Smooth muscle cell (in vitro differentiated cells): Measurements from ENCODE around the gene SESTD1. TPM values are rescaled to one million over a fixed set of nuclear protein-coding genes. Genes with fewer than 3 reads are reported as not detected.

Experiments used
- DNase-seq: peaks from one replicate; lab custom pipeline; 2025; ENCODE audit not compliant: unreplicated experiment; lab: John Stamatoyannopoulos, UW
- H2AFZ ChIP-seq: fragments of 200-600 bp; sonication (generic); 2 replicates; pipeline ENCODE4 v1.6.0; 2016; ENCODE audit warnings: antibody characterized with exemption, low read depth, mild to moderate bottlenecking
- H3F3A ChIP-seq: fragments of 200-600 bp; sonication (generic); 2 replicates; pipeline ENCODE4 v1.6.0; 2017; ENCODE audit warnings: antibody characterized with exemption, low read depth
- H3K27ac ChIP-seq: fragments of 200-600 bp; sonication (generic); 2 replicates; pipeline ENCODE4 v1.5.1; 2016; ENCODE audit warnings: low read depth, mild to moderate bottlenecking
- H3K27me3 ChIP-seq: fragments of 200-600 bp; sonication (generic); 2 replicates; pipeline ENCODE4 v1.6.1; 2016; ENCODE audit warnings: low read depth, mild to moderate bottlenecking
- H3K36me3 ChIP-seq: fragments of 200-600 bp; sonication (generic); 2 replicates; pipeline ENCODE4 v1.5.1; 2016; ENCODE audit warnings: low read depth
- H3K4me1 ChIP-seq: fragments of 200-600 bp; sonication (generic); 2 replicates; pipeline ENCODE4 v1.5.1; 2016; ENCODE audit warnings: low read depth
- H3K4me2 ChIP-seq: fragments of 200-600 bp; sonication (generic); 2 replicates; pipeline ENCODE4 v1.6.0; 2016; ENCODE audit warnings: mild to moderate bottlenecking
- H3K4me3 ChIP-seq: fragments of 200-600 bp; sonication (generic); 2 replicates; pipeline ENCODE4 v1.5.1; 2016; ENCODE audit warnings: mild to moderate bottlenecking
- H3K79me2 ChIP-seq: fragments of 200-600 bp; sonication (generic); 2 replicates; pipeline ENCODE4 v1.6.0; 2016; ENCODE audit warnings: low read depth, mild to moderate bottlenecking
- H3K9ac ChIP-seq: fragments of 200-600 bp; sonication (generic); 2 replicates; pipeline ENCODE4 v1.6.0; 2016; ENCODE audit warnings: low read depth
- H3K9me3 ChIP-seq: fragments of 200-600 bp; sonication (generic); replicated peaks from 2 replicates; pipeline ENCODE4 v1.5.1; 2016; ENCODE audit warnings: low read depth
- H4K20me1 ChIP-seq: fragments of 200-600 bp; sonication (generic); 2 replicates; pipeline ENCODE4 v1.6.0; 2016; ENCODE audit warnings: low read depth
- CTCF ChIP-seq: fragments of 200-600 bp; sonication (generic); IDR thresholded peaks from 2 replicates; pipeline ENCODE4 v1.5.1; 2017; ENCODE audit warnings: borderline replicate concordance, mild to moderate bottlenecking, antibody characterized with exemption; ENCODE audit not compliant: insufficient read depth, poor library complexity, severe bottlenecking
- WGBS: methylation state at CpG from one replicate; pipeline ENCODE4 v1.1.7; 2016; ENCODE audit warnings: low lambda C conversion rate; 5-methylcytosine and 5-hydroxymethylcytosine counted together
- polyA plus RNA-seq: library from polyadenylated mRNA; unstranded; fragments of >200 nt; fragmentation: Nextera tagmentation; extraction: Ambion mirVana; gene quantifications from 2 replicates; pipeline ENCODE4 v1.2.1, GENCODE V29; 2016
- total RNA-seq: library from RNA; depleted of rRNA; stranded (reverse); fragments of >200 nt; gene quantifications from 2 replicates; pipeline ENCODE4 v1.2.3, GENCODE V29; 2014

SESTD1 gene
- total and polyA plus RNA-seq, 2 experiments from 2014 or later, result 29.1 to 82.3 TPM

GRCh38 chr2:179263015-179263414 is 1.6 kb downstream of the SESTD1 start:
- 26% methylated on average over 4 of the region's 4 CpGs for WGBS
- Histone ChIP-seq H3K4me1 (peaks cover 23% of the 10 kb centered on the region), H3K4me3 (peak overlapping the region; percentile 64), H3K27ac (peak overlapping the region; percentile 78), H3K79me2 (peaks cover 60% of the 10 kb centered on the region), H3K27me3 (no peaks in the 10 kb centered on the region), H3F3A (no peaks in the 10 kb centered on the region), H3K36me3 (no peaks in the 10 kb centered on the region), H3K4me2 (peak overlapping the region; percentile 86), H2AFZ (no peak overlapping the region), H3K9me3 (no peaks in the 10 kb centered on the region), H4K20me1 (peaks cover 54% of the 10 kb centered on the region), H3K9ac (peak overlapping the region; percentile 74)
- no peak for TF ChIP-seq CTCF
- no peak for DNase-seq

GRCh38 chr2:179262077-179262660 is 2.5 kb downstream of the SESTD1 start:
- Histone ChIP-seq H3K9ac (no peak overlapping the region), H3K36me3 (no peaks in the 10 kb centered on the region), H3F3A (no peaks in the 10 kb centered on the region), H3K79me2 (peaks cover 68% of the 10 kb centered on the region), H3K27ac (no peak overlapping the region), H3K4me3 (peak overlapping the region; percentile 64), H2AFZ (no peak overlapping the region), H3K4me2 (peak overlapping the region; percentile 86), H3K27me3 (no peaks in the 10 kb centered on the region), H4K20me1 (peaks cover 62% of the 10 kb centered on the region), H3K9me3 (no peaks in the 10 kb centered on the region), H3K4me1 (peaks cover 23% of the 10 kb centered on the region)
- DNase-seq, result no peak
- WGBS, result 94% methylated on average over 3 of the region's 3 CpGs
- no peak for TF ChIP-seq CTCF

- no peak overlapping the region for H3K27ac ChIP-seq
These were observed 3.3 kb downstream of the SESTD1 start for GRCh38 chr2:179261151-179261825.

More at GRCh38 chr2:179261151-179261825, 3.3 kb downstream of the SESTD1 start:
- TF ChIP-seq CTCF, result no peak
- Histone ChIP-seq H3K9ac (no peak overlapping the region), H2AFZ (no peak overlapping the region), H3K4me2 (peak overlapping the region; percentile 86), H4K20me1 (peaks cover 67% of the 10 kb centered on the region), H3K79me2 (peaks cover 77% of the 10 kb centered on the region), H3F3A (no peaks in the 10 kb centered on the region), H3K36me3 (no peaks in the 10 kb centered on the region), H3K4me3 (no peak overlapping the region), H3K9me3 (no peaks in the 10 kb centered on the region), H3K4me1 (peaks cover 23% of the 10 kb centered on the region), H3K27me3 (no peaks in the 10 kb centered on the region)
- no peak for DNase-seq
- WGBS, result 81% methylated on average over 2 of the region's 2 CpGs
